ENCODE measurements around the gene ENOX1.

DNA sequence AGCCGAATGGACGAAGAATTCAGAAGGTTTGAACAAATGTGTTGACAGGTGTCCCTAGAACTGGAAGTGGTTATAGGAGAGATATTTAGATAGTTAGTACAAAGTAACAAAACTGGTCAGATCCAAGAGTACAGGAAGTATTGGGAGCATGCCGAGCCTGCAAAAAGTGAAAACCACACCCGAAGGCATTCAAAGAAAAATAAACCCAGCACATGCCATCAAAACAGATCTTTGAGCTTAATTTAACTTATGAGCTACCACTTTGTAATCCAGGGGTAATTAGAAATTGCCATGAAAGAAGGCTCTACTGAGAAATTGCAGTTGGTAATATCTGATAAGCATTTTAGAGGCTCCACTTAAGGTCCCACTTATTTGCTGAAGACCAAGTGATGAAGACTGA is 549.2 kb downstream of the ENOX1 start:
- TF ChIP-seq SIN3A (IDR thresholded peaks at IDR 0.05; ENCODE audit: borderline replicate concordance, insufficient read depth, low read length) = no peak
- no peak for TF ChIP-seq POLR2AphosphoS5 (IDR thresholded peaks at IDR 0.05; ENCODE audit: low read depth, low read length)

Measured in PFSK-1 (cell line).